Transverse colon (tissue), 4 donors: ENCODE measurements around the gene IGFL3. TPM values are rescaled to one million over a fixed set of nuclear protein-coding genes. Genes with fewer than 3 reads are reported as not detected.
"Not testable (repeated sequence)": the region's sequence is repeated elsewhere in the genome, so short reads cannot be mapped to it uniquely, and the experiment has no call there.

ENCODE experiments used
- DNase-seq: peaks from one replicate; pipeline ENCODE4 v3.0.0-alpha.2; 2019
- H3K27ac ChIP-seq, 4 donors: fragments of 200-600 bp; sonication (generic); 2 replicates each; pipeline ENCODE4 v1.5.1; 2016 to 2018; ENCODE audit warnings: inconsistent platforms in 4 of 4
- H3K27me3 ChIP-seq: fragments of 200-600 bp; sonication (generic); 2 replicates; pipeline ENCODE4 v1.5.1; 2017; ENCODE audit warnings: inconsistent platforms
- H3K36me3 ChIP-seq, 4 donors: fragments of 200-600 bp; sonication (generic); 2 replicates each; pipeline ENCODE4 v1.5.1; 2017 to 2019; ENCODE audit warnings: inconsistent platforms in 4 of 4
- H3K4me1 ChIP-seq, 4 donors: fragments of 200-600 bp; sonication (generic); 2 replicates each; pipeline ENCODE4 v1.5.1; 2017 to 2020; ENCODE audit warnings: inconsistent platforms in 4 of 4
- H3K4me3 ChIP-seq, 4 donors: fragments of 200-600 bp; sonication (generic); 1 replicate in 1 of 4; 2 replicates in 3 of 4; pipeline versions ENCODE4 v1.5.1 to v1.6.1; 2017 to 2019; ENCODE audit warnings: inconsistent platforms in 4 of 4
- H3K9me3 ChIP-seq, 2 donors: fragments of 200-600 bp; sonication (generic); 2 replicates each; pipeline ENCODE4 v1.5.1; 2017 to 2019; ENCODE audit warnings: inconsistent platforms in 2 of 2
- CTCF ChIP-seq, 5 experiments: fragments of 200-600 bp in 3 of 5; fragments of 450-650 bp in 2 of 5; sonication (generic) in 3 of 5; IDR thresholded peaks; 1 replicate in 2 of 5; 2 replicates in 3 of 5; pipeline ENCODE4 v1.5.1; 2016 to 2017; ENCODE audit warnings: antibody characterized with exemption in 5 of 5, inconsistent platforms in 3 of 5, mild to moderate bottlenecking in 2 of 5, moderate library complexity in 1 of 5
- EP300 ChIP-seq: sonication (generic); formaldehyde crosslinking; IDR thresholded peaks from one replicate; pipeline ENCODE4 v1.6.1; 2017; ENCODE audit warnings: antibody characterized with exemption, low read depth
- POLR2A ChIP-seq: fragments of 450-650 bp; IDR thresholded peaks from one replicate; pipeline ENCODE4 v1.6.1; 2016; ENCODE audit warnings: antibody characterized with exemption, mild to moderate bottlenecking, moderate library complexity
- POLR2AphosphoS5 ChIP-seq, 3 donors: sonication (generic); formaldehyde crosslinking; IDR thresholded peaks; one replicate each; pipeline ENCODE4 v1.6.1; 2016; ENCODE audit warnings: antibody characterized with exemption in 3 of 3
- WGBS, 2 donors: methylation state at CpG; one replicate each; pipeline ENCODE4 v1.1.5; 2018; ENCODE audit warnings: low coverage in 1 of 2; 5-methylcytosine and 5-hydroxymethylcytosine counted together
- in situ Hi-C, 4 donors: fragments of 200-750 bp; cut with MboI; loops; one replicate each; pipeline versions ENCODE4 v1.15.0 to v1.15.1; 2017; ENCODE audit warnings: low sequenced_read_pairs in 3 of 4, low pct_ligation_motif_present in 1 of 4, low pct_unique_long_range_greater_than_20kb in 1 of 4
- intact Hi-C: fragments of 100-400 bp; cut with DNase I; formaldehyde crosslinking; loops from one replicate; pipeline ENCODE4 v1.15.1; 2023; ENCODE audit warnings: low total_unique reads
- total RNA-seq, 4 donors: library from RNA; depleted of rRNA; stranded (reverse); fragments of >200 nt; gene quantifications; one replicate each; pipeline ENCODE4 v1.1.0, GENCODE V29; 2016

The IGFL3 gene
- total RNA-seq, 4 donors from 2014 or later: not detected

- TF ChIP-seq POLR2AphosphoS5 (IDR thresholded peaks at IDR 0.05) (peak in 1 of 3 donors; percentile 39), CTCF (IDR thresholded peaks at IDR 0.05) (peak; percentile 62 to 78 (median 65)), POLR2A (no peak)
- DNase-seq: no peak
- Histone ChIP-seq H3K9me3 (peaks cover 4 to 5% of the 10 kb centered on the region in 2 donors), H3K27me3 (peaks cover 42% of the 10 kb centered on the region), H3K4me1 (peaks cover 0 to 10% (median 6%) of the 10 kb centered on the region in 4 donors), H3K36me3 (no peaks in the 10 kb centered on the region), H3K27ac (no peak overlapping the region), H3K4me3 (no peak overlapping the region)
- in situ Hi-C loops (loop anchor here (5.0 to 25.0 kb wide), 4 partner anchors 105 to 183 kb away; no protein-coding TSS in a partner anchor), intact Hi-C loops (no loop called here)
- WGBS, 2 donors: 53 to 57% methylated on average over 3 to 4 of the region's 4 CpGs
Observed at GRCh38 chr19:46081928-46082727, 42.4 kb downstream of the IGFL3 start.

- Histone ChIP-seq H3K4me3 (no peak overlapping the region), H3K4me1 (peaks cover 0 to 14% (median 8%) of the 10 kb centered on the region in 4 donors), H3K27me3 (peaks cover 58% of the 10 kb centered on the region), H3K27ac (no peak overlapping the region), H3K36me3 (no peaks in the 10 kb centered on the region), H3K9me3 (no peaks in the 10 kb centered on the region)
- in situ Hi-C loops: loop anchor here (5.0 to 25.0 kb wide), 4 partner anchors 107 to 184 kb away; no protein-coding TSS in a partner anchor
- 62% methylated on average over 3 of the region's 3 CpGs; no CpG with 5 or more reads in 1 of the 2 donors for WGBS, 2 donors
- TF ChIP-seq EP300: no peak
- TF ChIP-seq CTCF (IDR thresholded peaks at IDR 0.05): no peak
- no peak for TF ChIP-seq POLR2AphosphoS5 (IDR thresholded peaks at IDR 0.05)
- TF ChIP-seq POLR2A: no peak
- intact Hi-C loops: no loop called here
- no peak for DNase-seq
Observed at GRCh38 chr19:46080561-46080960, 43.9 kb downstream of the IGFL3 start.

GRCh38 chr19:46079576-46079975, 44.9 kb downstream of the IGFL3 start:
- intact Hi-C loops (loop anchor here (5.0 kb wide), 1 partner anchor 188 kb away; no protein-coding TSS in a partner anchor), in situ Hi-C loops (loop anchor here in 2 of 4 donors (25.0 kb wide), 1 partner anchor 183 kb away; no protein-coding TSS in a partner anchor)
- H3K9me3 ChIP-seq: no peaks in the 10 kb centered on the region
- H3K4me1 ChIP-seq: peaks cover 0 to 14% (median 8%) of the 10 kb centered on the region in 4 donors
- H3K36me3 ChIP-seq: no peaks in the 10 kb centered on the region
- no peak for DNase-seq
- no peak overlapping the region for H3K4me3 ChIP-seq
- H3K27ac ChIP-seq: peak overlapping the region in 2 of 4 donors; percentile 14 to 72
- TF ChIP-seq POLR2AphosphoS5 (IDR thresholded peaks at IDR 0.05) (no peak), CTCF (IDR thresholded peaks at IDR 0.05) (no peak), EP300 (no peak), POLR2A (no peak)
- 72% methylated on average over 7 of the region's 7 CpGs; no CpG with 5 or more reads in 1 of the 2 donors for WGBS, 2 donors
- H3K27me3 ChIP-seq: peaks cover 68% of the 10 kb centered on the region

GRCh38 chr19:46078573-46079332, 45.7 kb downstream of the IGFL3 start:
- in situ Hi-C loops (loop anchor here in 2 of 4 donors (25.0 kb wide), 1 partner anchor 184 kb away; no protein-coding TSS in a partner anchor), intact Hi-C loops (loop anchor here (5.0 kb wide), 1 partner anchor 189 kb away; no protein-coding TSS in a partner anchor)
- Histone ChIP-seq H3K27me3 (peaks cover 67% of the 10 kb centered on the region), H3K4me1 (peaks cover 0 to 14% (median 8%) of the 10 kb centered on the region in 4 donors), H3K27ac (peak overlapping the region in 2 of 4 donors; percentile 19 to 72)
- H3K9me3 ChIP-seq, H3K4me3 ChIP-seq, H3K36me3 ChIP-seq: not testable (repeated sequence)
- TF ChIP-seq CTCF (IDR thresholded peaks at IDR 0.05): peak; percentile 41 to 64 (median 48)
- DNase-seq: peak; percentile 21
- WGBS, 2 donors: 50 to 52% methylated on average over 2 to 41 of the region's 71 CpGs
